ENCODE measurements around the gene BLMH. TPM values are rescaled to one million over a fixed set of nuclear protein-coding genes. Genes with fewer than 3 reads are reported as not detected.

BLMH gene
- total and polyA plus RNA-seq, 2 donors (not counting 3 experiments of a cell fraction or from before 2014, with no cell fraction given), result 24.6 to 65.8 TPM

DNA sequence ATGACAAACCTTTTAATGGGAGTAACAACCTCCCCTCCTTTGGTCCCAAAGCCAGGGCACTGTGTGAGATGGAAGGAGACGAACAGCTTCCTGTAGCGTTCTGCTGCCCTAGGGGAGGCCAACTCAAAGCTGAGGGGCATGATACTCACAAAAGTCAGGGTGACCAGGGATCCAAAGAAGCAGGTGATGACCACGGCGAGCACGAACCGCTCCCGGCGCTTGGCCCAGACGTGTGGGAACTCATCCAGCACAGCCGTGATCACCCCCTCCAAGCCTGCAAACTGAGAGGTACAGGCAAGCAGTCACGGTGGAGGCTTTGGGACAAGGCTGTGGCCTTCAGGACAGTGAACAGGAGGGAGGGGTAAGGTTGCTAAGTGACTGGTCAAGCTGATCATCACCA, 81.4 kb downstream of the BLMH start:
- dilution Hi-C loops (cut with MboI; ENCODE audit: extremely low pct_ligation_motif_present, low sequenced_read_pairs), result no loop called here
- Histone ChIP-seq H3K9me3 (replicated peaks; ENCODE audit: control insufficient read depth, insufficient read depth, low read length) (no peaks in the 10 kb centered on the region), H3K9ac (replicated peaks; ENCODE audit: extremely low read depth, insufficient read depth, low read length) (no peak overlapping the region), H3K27ac (ENCODE audit: insufficient read depth, low read depth, low read length) (no peak overlapping the region), H3K36me3 (ENCODE audit: control insufficient read depth in 2 of 2, extremely low read depth in 1 of 2, insufficient read depth in 2 of 2, low read length in 2 of 2) (no peaks in the 10 kb centered on the region), H3K27me3 (ENCODE audit: control insufficient read depth in 2 of 2, insufficient read depth in 2 of 2, low read length in 2 of 2) (no peaks in the 10 kb centered on the region), H3K79me2 (ENCODE audit: control insufficient read depth, insufficient read depth, low read length) (no peaks in the 10 kb centered on the region), H3K9me1 (replicated peaks; ENCODE audit: control insufficient read depth, extremely low read depth, insufficient read depth, low read length) (no peaks in the 10 kb centered on the region), H2AFZ (ENCODE audit: low read depth, low read length) (no peak overlapping the region), H4K20me1 (replicated peaks; ENCODE audit: control insufficient read depth, extremely low read depth, insufficient read depth, low read length) (no peaks in the 10 kb centered on the region), H3K4me2 (ENCODE audit: insufficient read depth, low read length) (no peak overlapping the region), H3K4me1 (ENCODE audit: control insufficient read depth, extremely low read depth, insufficient read depth, low read length) (no peaks in the 10 kb centered on the region), H3K4me3 (replicated peaks in 1 of 3; ENCODE audit: insufficient read depth in 1 of 3, low read depth in 1 of 3, low read length in 3 of 3) (no peak overlapping the region)
- FAIRE-seq (no peak), DNase-seq (ENCODE audit: low read depth, low spot score) (no peak)
- POLR2A ChIA-PET, result no interaction called here
- intact Hi-C loops (cut with micrococcal nuclease), result no loop called here
- TF ChIP-seq, protein P1, sequence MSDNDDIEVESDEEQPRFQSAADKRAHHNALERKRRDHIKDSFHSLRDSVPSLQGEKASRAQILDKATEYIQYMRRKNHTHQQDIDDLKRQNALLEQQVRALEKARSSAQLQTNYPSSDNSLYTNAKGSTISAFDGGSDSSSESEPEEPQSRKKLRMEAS (IDR thresholded peaks at IDR 0.05; ENCODE audit: insufficient read depth, insufficient read length), result no peak
- TF ChIP-seq, protein P2, sequence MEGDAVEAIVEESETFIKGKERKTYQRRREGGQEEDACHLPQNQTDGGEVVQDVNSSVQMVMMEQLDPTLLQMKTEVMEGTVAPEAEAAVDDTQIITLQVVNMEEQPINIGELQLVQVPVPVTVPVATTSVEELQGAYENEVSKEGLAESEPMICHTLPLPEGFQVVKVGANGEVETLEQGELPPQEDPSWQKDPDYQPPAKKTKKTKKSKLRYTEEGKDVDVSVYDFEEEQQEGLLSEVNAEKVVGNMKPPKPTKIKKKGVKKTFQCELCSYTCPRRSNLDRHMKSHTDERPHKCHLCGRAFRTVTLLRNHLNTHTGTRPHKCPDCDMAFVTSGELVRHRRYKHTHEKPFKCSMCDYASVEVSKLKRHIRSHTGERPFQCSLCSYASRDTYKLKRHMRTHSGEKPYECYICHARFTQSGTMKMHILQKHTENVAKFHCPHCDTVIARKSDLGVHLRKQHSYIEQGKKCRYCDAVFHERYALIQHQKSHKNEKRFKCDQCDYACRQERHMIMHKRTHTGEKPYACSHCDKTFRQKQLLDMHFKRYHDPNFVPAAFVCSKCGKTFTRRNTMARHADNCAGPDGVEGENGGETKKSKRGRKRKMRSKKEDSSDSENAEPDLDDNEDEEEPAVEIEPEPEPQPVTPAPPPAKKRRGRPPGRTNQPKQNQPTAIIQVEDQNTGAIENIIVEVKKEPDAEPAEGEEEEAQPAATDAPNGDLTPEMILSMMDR (IDR thresholded peaks at IDR 0.05; ENCODE audit: extremely low read depth in 1 of 2, insufficient read depth in 1 of 2, low read depth in 1 of 2, low read length in 2 of 2), result no peak
- no peak for TF ChIP-seq MYC (IDR thresholded peaks at IDR 0.05; ENCODE audit: low read depth, low read length)
- no TSS peak for BruUV-seq (replicated peaks)
- CTCF ChIA-PET, result no interaction called here

DNA sequence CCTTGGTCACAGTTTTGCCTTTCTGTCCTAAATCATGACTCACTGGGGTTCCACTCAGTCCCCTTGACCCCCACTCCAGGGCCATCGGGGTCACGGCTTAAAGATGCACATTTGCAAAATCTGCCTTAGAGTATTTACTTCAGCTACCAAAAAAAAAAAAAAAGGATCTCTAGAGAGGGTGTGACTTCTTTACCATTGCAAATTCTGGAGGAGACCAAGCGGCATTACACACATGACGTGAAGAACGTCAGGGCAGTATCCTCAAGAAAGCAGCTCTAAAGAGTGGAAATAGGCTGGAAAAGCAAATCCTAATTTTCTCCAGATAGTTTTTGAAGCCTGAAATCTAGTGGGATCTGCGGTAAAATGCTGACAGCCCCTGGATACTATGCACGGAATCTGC, 81.8 kb downstream of the BLMH start:
- no TSS peak for BruUV-seq (replicated peaks)
- Histone ChIP-seq H3K27me3 (ENCODE audit: control insufficient read depth in 2 of 2, insufficient read depth in 2 of 2, low read length in 2 of 2) (no peaks in the 10 kb centered on the region), H3K9me1 (replicated peaks; ENCODE audit: control insufficient read depth, extremely low read depth, insufficient read depth, low read length) (no peaks in the 10 kb centered on the region), H4K20me1 (replicated peaks; ENCODE audit: control insufficient read depth, extremely low read depth, insufficient read depth, low read length) (no peaks in the 10 kb centered on the region), H3K79me2 (ENCODE audit: control insufficient read depth, insufficient read depth, low read length) (no peaks in the 10 kb centered on the region), H3K9ac (replicated peaks; ENCODE audit: extremely low read depth, insufficient read depth, low read length) (no peak overlapping the region), H2AFZ (ENCODE audit: low read depth, low read length) (no peak overlapping the region), H3K4me2 (ENCODE audit: insufficient read depth, low read length) (no peak overlapping the region), H3K9me3 (replicated peaks; ENCODE audit: control insufficient read depth, insufficient read depth, low read length) (no peaks in the 10 kb centered on the region), H3K4me1 (ENCODE audit: control insufficient read depth, extremely low read depth, insufficient read depth, low read length) (no peaks in the 10 kb centered on the region), H3K4me3 (replicated peaks in 1 of 3; ENCODE audit: insufficient read depth in 1 of 3, low read depth in 1 of 3, low read length in 3 of 3) (no peak overlapping the region), H3K36me3 (ENCODE audit: control insufficient read depth in 2 of 2, extremely low read depth in 1 of 2, insufficient read depth in 2 of 2, low read length in 2 of 2) (no peaks in the 10 kb centered on the region), H3K27ac (ENCODE audit: insufficient read depth, low read depth, low read length) (no peak overlapping the region)
- DNase-seq (ENCODE audit: low read depth, low spot score) (no peak), FAIRE-seq (no peak)
- dilution Hi-C loops (cut with MboI; ENCODE audit: extremely low pct_ligation_motif_present, low sequenced_read_pairs), result no loop called here
- ChIA-PET CTCF (no interaction called here), POLR2A (no interaction called here)
- TF ChIP-seq POLR2AphosphoS5 (IDR thresholded peaks at IDR 0.05; ENCODE audit: insufficient read depth, low read depth, low read length), result no peak
- no peak for TF ChIP-seq POLR2A (IDR thresholded peaks at IDR 0.05; ENCODE audit: low read depth, low read length)
- TF ChIP-seq EZH2 (IDR thresholded peaks at IDR 0.05; ENCODE audit: borderline replicate concordance, low read depth, low read length, severe bottlenecking), result no peak
- TF ChIP-seq MYC (IDR thresholded peaks at IDR 0.05; ENCODE audit: low read depth, low read length), result no peak
- TF ChIP-seq, protein P2 (IDR thresholded peaks at IDR 0.05; ENCODE audit: extremely low read depth in 1 of 2, insufficient read depth in 1 of 2, low read depth in 1 of 2, low read length in 2 of 2), result no peak
- TF ChIP-seq, protein P1 (IDR thresholded peaks at IDR 0.05; ENCODE audit: insufficient read depth, insufficient read length), result no peak
- TF ChIP-seq JUN (IDR thresholded peaks at IDR 0.05; ENCODE audit: borderline replicate concordance, insufficient read depth, insufficient read length, low read depth), result no peak
- no peak for TF ChIP-seq GATA2 (IDR thresholded peaks at IDR 0.05; ENCODE audit: insufficient read depth, insufficient read length, low read depth, low read length)
- TF ChIP-seq FOS (IDR thresholded peaks at IDR 0.05; ENCODE audit: borderline replicate concordance, insufficient read depth, low read length), result no peak
- intact Hi-C loops (cut with micrococcal nuclease), result no loop called here

Data from endothelial cell of umbilical vein (primary cell).